Hematopoietic multipotent progenitor cell (in vitro differentiated cells): ENCODE results near the gene RELCH. TPM values are rescaled to one million over a fixed set of nuclear protein-coding genes. Genes with fewer than 3 reads are reported as not detected.
"Not testable (repeated sequence)": the region's sequence is repeated elsewhere in the genome, so short reads cannot be mapped to it uniquely, and the experiment has no call there.

ENCODE experiments used
- DNase-seq, 3 donors: peaks; one replicate each; pipeline ENCODE4 v3.0.0-alpha.2; 2011 to 2015; ENCODE audit warnings: low read depth in 2 of 3, low spot score in 2 of 3
- total RNA-seq: library from RNA; depleted of rRNA; stranded (reverse); fragments of >200 nt; gene quantifications from one replicate; pipeline ENCODE4 v1.2.3, GENCODE V29; 2012

Gene RELCH
- 29.9 TPM for total RNA-seq

GRCh38 chr18:62186774-62187542 lies at the start of gene RELCH, which contains the start of gene PIGN:
Gene RELCH, plus strand, starts transcription at chr18:62187255. Its CDS starts 251 bp downstream, at chr18:62187506.
Gene PIGN, minus strand, starts transcription at chr18:62187056. Its CDS starts 25,703 bp downstream, at chr18:62161353.
- DNase-seq: peak; percentile 97 to 100 (median 99)

GRCh38 chr18:62138461-62139235 lies 48.4 kb upstream of the RELCH start:
- DNase-seq: no peak

GRCh38 chr18:62140259-62140658 lies 46.8 kb upstream of the RELCH start:
- DNase-seq: no peak

- DNase-seq: no peak
These were observed 42.7 kb upstream of the RELCH start for GRCh38 chr18:62144338-62144737.

GRCh38 chr18:62151068-62151771 lies 35.8 kb upstream of the RELCH start:
- no peak for DNase-seq

GRCh38 chr18:62152844-62153243 lies 34.2 kb upstream of the RELCH start:
- DNase-seq: no peak

- DNase-seq: no peak
These were observed 29.2 kb upstream of the RELCH start for GRCh38 chr18:62157843-62158242.

- DNase-seq: no peak
These were observed 22.7 kb upstream of the RELCH start for GRCh38 chr18:62164310-62164709.

- no peak for DNase-seq
These were observed 22.1 kb upstream of the RELCH start for GRCh38 chr18:62164855-62165487.

- no peak for DNase-seq
These were observed 21.5 kb upstream of the RELCH start for GRCh38 chr18:62165583-62165982.

GRCh38 chr18:62166524-62166923 lies 20.5 kb upstream of the RELCH start:
- not testable (repeated sequence) for DNase-seq

GRCh38 chr18:62170857-62171256 lies 16.2 kb upstream of the RELCH start:
- no peak for DNase-seq

- DNase-seq: no peak
These were observed 14.8 kb upstream of the RELCH start for GRCh38 chr18:62172298-62172697.

GRCh38 chr18:62175521-62175920 lies 11.5 kb upstream of the RELCH start:
- no peak for DNase-seq

- no peak for DNase-seq
These were observed 9.8 kb upstream of the RELCH start for GRCh38 chr18:62177271-62177670.

- no peak for DNase-seq
These were observed 7.8 kb upstream of the RELCH start for GRCh38 chr18:62179213-62179612.

- no peak for DNase-seq
These were observed 4.8 kb upstream of the RELCH start for GRCh38 chr18:62182220-62182619.

- DNase-seq: peak in 2 of 3 donors; percentile 49 to 80
These were observed 3.4 kb upstream of the RELCH start for GRCh38 chr18:62183578-62184195.

GRCh38 chr18:62186499-62186773 lies 619 bp upstream of the RELCH start:
- DNase-seq: no peak
